ENCODE results near the gene ERF. TPM values are rescaled to one million over a fixed set of nuclear protein-coding genes. Genes with fewer than 3 reads are reported as not detected.

ERF gene
- total RNA-seq, 1 donor from 2014 or later = 31.6 TPM

GRCh38 chr19:42276284-42276683, 21.4 kb upstream of the ERF start:
- Histone ChIP-seq H3K4me3 (ENCODE audit: low read depth, low read length) (no peak overlapping the region), H3K27me3 (ENCODE audit: control insufficient read depth, insufficient read depth, low read length) (no peaks in the 10 kb centered on the region), H3K36me3 (ENCODE audit: control insufficient read depth, insufficient read depth, low read length) (peaks cover 1% of the 10 kb centered on the region)
- DNase-seq (ENCODE audit: low read depth) = no peak
- TF ChIP-seq CTCF (IDR thresholded peaks at IDR 0.05; ENCODE audit: insufficient read depth, low read length, poor library complexity, severe bottlenecking) = no peak

GRCh38 chr19:42275517-42275916, 20.6 kb upstream of the ERF start:
- Histone ChIP-seq H3K27me3 (ENCODE audit: control insufficient read depth, insufficient read depth, low read length) (no peaks in the 10 kb centered on the region), H3K36me3 (ENCODE audit: control insufficient read depth, insufficient read depth, low read length) (peaks cover 1% of the 10 kb centered on the region), H3K4me3 (ENCODE audit: low read depth, low read length) (no peak overlapping the region)
- no peak for TF ChIP-seq CTCF (IDR thresholded peaks at IDR 0.05; ENCODE audit: insufficient read depth, low read length, poor library complexity, severe bottlenecking)
- no peak for DNase-seq (ENCODE audit: low read depth)

GRCh38 chr19:42275103-42275502, 20.2 kb upstream of the ERF start:
- Histone ChIP-seq H3K36me3 (ENCODE audit: control insufficient read depth, insufficient read depth, low read length) (peaks cover 1% of the 10 kb centered on the region), H3K27me3 (ENCODE audit: control insufficient read depth, insufficient read depth, low read length) (no peaks in the 10 kb centered on the region), H3K4me3 (ENCODE audit: low read depth, low read length) (no peak overlapping the region)
- DNase-seq (ENCODE audit: low read depth) = no peak
- TF ChIP-seq CTCF (IDR thresholded peaks at IDR 0.05; ENCODE audit: insufficient read depth, low read length, poor library complexity, severe bottlenecking) = no peak

GRCh38 chr19:42274065-42274682, 19.2 kb upstream of the ERF start:
- H3K36me3 ChIP-seq (ENCODE audit: control insufficient read depth, insufficient read depth, low read length) = peaks cover 1% of the 10 kb centered on the region
- no peak for TF ChIP-seq CTCF (IDR thresholded peaks at IDR 0.05; ENCODE audit: insufficient read depth, low read length, poor library complexity, severe bottlenecking)
- H3K4me3 ChIP-seq (ENCODE audit: low read depth, low read length) = no peak overlapping the region
- H3K27me3 ChIP-seq (ENCODE audit: control insufficient read depth, insufficient read depth, low read length) = no peaks in the 10 kb centered on the region
- no peak for DNase-seq (ENCODE audit: low read depth)

- no peak for TF ChIP-seq CTCF (IDR thresholded peaks at IDR 0.05; ENCODE audit: insufficient read depth, low read length, poor library complexity, severe bottlenecking)
- Histone ChIP-seq H3K27me3 (ENCODE audit: control insufficient read depth, insufficient read depth, low read length) (no peaks in the 10 kb centered on the region), H3K36me3 (ENCODE audit: control insufficient read depth, insufficient read depth, low read length) (peaks cover 1% of the 10 kb centered on the region), H3K4me3 (ENCODE audit: low read depth, low read length) (no peak overlapping the region)
- DNase-seq (ENCODE audit: low read depth) = no peak
Measured at GRCh38 chr19:42273407-42274064, 18.6 kb upstream of the ERF start.

- no peaks in the 10 kb centered on the region for H3K27me3 ChIP-seq (ENCODE audit: control insufficient read depth, insufficient read depth, low read length)
- peaks cover 1% of the 10 kb centered on the region for H3K36me3 ChIP-seq (ENCODE audit: control insufficient read depth, insufficient read depth, low read length)
- H3K4me3 ChIP-seq (ENCODE audit: low read depth, low read length) = no peak overlapping the region
- no peak for TF ChIP-seq CTCF (IDR thresholded peaks at IDR 0.05; ENCODE audit: insufficient read depth, low read length, poor library complexity, severe bottlenecking)
- no peak for DNase-seq (ENCODE audit: low read depth)
Measured at GRCh38 chr19:42272989-42273406, 18.1 kb upstream of the ERF start.
